Measurements from ENCODE around the gene STAC3.

DNA sequence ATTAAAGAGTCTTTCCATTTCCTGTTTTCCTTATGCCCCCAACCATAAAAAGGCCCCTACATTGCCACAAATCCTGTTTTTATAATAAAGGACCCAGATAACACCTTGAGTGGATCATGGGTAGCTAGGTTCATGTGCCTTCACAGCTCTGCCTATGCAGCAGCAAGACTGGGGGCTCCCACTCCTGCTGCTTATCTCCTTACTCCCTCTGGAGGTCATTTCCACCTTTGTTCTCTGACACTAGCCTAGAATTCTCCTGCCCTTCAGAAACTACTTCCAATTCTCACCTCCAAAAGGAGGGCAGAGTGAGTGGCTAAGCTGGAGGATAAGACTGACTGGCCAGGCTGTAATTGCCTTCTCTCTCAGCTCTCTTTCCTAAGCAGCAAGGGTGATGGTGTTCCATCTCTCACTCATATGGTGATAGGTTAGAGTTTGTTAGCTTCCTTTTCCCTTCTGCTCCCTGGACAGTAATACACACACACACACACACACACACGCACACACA is 20.0 kb upstream of the STAC3 start:
- TF ChIP-seq, protein P1, sequence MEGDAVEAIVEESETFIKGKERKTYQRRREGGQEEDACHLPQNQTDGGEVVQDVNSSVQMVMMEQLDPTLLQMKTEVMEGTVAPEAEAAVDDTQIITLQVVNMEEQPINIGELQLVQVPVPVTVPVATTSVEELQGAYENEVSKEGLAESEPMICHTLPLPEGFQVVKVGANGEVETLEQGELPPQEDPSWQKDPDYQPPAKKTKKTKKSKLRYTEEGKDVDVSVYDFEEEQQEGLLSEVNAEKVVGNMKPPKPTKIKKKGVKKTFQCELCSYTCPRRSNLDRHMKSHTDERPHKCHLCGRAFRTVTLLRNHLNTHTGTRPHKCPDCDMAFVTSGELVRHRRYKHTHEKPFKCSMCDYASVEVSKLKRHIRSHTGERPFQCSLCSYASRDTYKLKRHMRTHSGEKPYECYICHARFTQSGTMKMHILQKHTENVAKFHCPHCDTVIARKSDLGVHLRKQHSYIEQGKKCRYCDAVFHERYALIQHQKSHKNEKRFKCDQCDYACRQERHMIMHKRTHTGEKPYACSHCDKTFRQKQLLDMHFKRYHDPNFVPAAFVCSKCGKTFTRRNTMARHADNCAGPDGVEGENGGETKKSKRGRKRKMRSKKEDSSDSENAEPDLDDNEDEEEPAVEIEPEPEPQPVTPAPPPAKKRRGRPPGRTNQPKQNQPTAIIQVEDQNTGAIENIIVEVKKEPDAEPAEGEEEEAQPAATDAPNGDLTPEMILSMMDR (IDR thresholded peaks at IDR 0.05; ENCODE audit: low read depth, low read length) = no peak
- TF ChIP-seq EZH2phosphoT487 (IDR thresholded peaks at IDR 0.05; ENCODE audit: low read depth) = no peak
